ENCODE data around the gene USP2. TPM values are rescaled to one million over a fixed set of nuclear protein-coding genes. Genes with fewer than 3 reads are reported as not detected.

USP2 gene
- total RNA-seq, 3 donors from 2014 or later = 16.9 to 84.3 (median 26.7) TPM

DNA sequence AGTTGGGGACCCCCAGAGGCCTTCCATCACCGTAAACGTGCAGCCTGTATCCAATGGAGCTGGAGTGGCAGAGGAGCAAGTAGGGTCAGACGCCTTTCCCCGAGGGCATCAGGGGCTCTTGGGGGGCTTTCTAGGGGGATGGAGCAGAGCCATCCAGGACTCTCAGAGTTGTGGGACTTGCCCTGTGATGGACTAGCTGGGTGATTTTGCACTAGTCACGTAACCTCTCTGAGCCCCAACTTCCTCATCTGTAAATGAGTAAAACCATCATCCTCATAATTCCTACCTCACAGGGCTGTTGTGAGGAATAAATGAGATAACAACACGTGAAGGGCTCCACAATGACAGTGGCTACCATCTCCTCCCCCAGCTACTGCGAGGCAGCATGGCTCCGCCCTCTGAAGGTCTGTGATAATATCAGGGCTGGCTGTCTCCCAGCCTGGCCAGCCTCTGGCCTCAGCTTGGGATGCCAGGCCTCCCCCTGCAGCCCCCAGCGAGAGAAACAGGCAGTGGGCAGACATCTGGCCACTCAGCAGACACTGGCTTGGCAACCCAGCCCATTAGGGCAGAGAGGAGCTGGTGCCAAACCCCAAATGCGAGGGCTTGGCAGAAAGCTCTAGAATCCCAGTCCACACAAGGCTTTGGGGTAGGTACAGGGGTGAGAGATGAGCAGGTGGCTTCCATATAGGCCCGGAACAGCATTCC, 6.7 kb downstream of the USP2 start:
- H3K36me3 ChIP-seq (ENCODE audit: low read depth) = no peaks in the 10 kb centered on the region
- H3K4me3 ChIP-seq = no peak overlapping the region
- TF ChIP-seq, protein P1, sequence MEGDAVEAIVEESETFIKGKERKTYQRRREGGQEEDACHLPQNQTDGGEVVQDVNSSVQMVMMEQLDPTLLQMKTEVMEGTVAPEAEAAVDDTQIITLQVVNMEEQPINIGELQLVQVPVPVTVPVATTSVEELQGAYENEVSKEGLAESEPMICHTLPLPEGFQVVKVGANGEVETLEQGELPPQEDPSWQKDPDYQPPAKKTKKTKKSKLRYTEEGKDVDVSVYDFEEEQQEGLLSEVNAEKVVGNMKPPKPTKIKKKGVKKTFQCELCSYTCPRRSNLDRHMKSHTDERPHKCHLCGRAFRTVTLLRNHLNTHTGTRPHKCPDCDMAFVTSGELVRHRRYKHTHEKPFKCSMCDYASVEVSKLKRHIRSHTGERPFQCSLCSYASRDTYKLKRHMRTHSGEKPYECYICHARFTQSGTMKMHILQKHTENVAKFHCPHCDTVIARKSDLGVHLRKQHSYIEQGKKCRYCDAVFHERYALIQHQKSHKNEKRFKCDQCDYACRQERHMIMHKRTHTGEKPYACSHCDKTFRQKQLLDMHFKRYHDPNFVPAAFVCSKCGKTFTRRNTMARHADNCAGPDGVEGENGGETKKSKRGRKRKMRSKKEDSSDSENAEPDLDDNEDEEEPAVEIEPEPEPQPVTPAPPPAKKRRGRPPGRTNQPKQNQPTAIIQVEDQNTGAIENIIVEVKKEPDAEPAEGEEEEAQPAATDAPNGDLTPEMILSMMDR (IDR thresholded peaks at IDR 0.05) = no peak
- no peak for ATAC-seq
- H3K4me1 ChIP-seq (ENCODE audit: low read depth) = peaks cover 22% of the 10 kb centered on the region
- intact Hi-C loops (cut with DNase I, micrococcal nuclease) = no loop called here
- DNase-seq = no peak
- no peaks in the 10 kb centered on the region for H3K9me3 ChIP-seq

DNA sequence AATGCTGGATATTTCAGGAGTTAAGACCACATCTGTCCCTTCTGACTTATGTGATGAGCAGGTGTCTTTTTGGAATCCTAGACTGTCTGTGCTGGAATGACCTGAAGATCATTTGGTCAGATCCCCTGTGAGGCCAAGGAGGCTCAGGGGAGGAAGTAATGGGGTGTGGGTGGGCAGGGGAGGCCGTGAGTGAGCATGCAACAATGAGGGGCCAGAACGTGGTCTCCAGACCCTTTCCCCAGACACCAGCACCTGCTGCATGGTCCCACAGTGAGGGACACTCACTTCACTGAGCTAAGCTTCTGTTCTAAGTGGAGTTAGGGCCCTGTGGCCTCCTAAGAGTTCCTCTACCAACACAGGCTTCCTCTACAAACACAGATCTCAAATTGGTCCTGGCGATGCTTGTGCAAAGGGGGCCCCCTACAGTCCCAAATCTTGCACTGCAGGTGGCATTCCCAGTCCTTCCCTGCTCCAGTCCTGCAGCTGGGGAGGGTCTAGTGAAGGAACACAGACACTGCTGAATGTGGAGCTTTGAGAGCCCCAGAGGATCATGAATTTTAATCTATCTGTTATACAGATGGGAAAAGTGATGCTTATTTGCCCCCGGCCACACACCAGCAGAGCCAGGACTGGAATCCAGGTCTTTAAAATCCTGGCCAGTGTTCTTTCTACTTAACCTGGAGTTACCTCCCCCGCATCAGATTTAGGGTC, 7.4 kb downstream of the USP2 start:
- intact Hi-C loops (cut with DNase I, micrococcal nuclease) = no loop called here
- Histone ChIP-seq H3K9me3 (no peaks in the 10 kb centered on the region), H3K4me3 (no peak overlapping the region), H3K4me1 (ENCODE audit: low read depth) (peaks cover 29% of the 10 kb centered on the region), H3K36me3 (ENCODE audit: low read depth) (no peaks in the 10 kb centered on the region)
- DNase-seq (peak in 2 of 3 donors; percentile 88 to 89), ATAC-seq (peak; percentile 65)
- TF ChIP-seq, protein P1 (IDR thresholded peaks at IDR 0.05) = peak; percentile 90

DNA sequence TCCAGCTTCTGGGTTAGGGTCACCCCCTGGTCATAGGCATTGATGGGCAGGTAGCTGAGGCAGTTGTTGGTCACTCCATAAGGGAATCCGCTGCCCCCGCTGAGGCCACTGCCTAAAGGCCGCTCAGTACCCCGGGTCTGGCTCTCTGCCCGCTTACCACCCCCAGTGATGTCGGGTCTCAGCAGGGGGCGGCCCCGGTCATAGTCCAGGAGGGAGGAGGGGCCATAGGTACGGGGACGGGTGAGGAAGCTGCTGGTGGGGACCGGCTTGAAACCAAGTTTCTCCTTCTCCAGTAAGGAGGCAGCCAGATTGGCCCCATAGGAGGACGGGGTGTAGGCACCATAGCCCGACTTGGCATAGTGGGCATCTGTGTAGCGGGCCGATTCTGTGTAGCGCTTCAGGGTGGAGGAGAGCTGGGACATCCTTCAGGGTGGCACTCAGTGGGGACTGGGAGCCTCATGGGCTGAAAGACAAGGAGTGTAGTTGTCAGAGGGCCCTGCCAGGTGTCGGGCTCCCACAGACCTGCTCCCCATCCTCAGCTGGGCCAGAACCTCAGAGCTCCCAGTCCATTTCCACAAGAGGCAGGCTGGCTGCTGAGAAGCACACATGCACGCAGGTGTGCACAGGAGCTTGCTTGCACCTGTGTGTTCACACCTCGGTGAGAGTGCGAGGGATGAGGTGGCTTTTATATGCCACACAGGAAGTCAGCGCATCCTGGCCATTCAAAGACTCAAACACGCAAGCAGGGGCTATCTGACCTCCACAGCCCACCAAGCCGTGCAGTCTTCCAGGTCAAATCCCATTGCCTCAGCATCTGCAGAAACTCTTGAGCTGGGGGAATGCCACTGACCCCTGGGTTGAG, 8.2 kb downstream of the USP2 start:
- ATAC-seq (no peak), DNase-seq (no peak)
- TF ChIP-seq, protein P1 (IDR thresholded peaks at IDR 0.05) = no peak
- Histone ChIP-seq H3K9me3 (no peaks in the 10 kb centered on the region), H3K4me1 (ENCODE audit: low read depth) (peaks cover 35% of the 10 kb centered on the region), H3K36me3 (ENCODE audit: low read depth) (no peaks in the 10 kb centered on the region), H3K4me3 (no peak overlapping the region)
- intact Hi-C loops (cut with DNase I, micrococcal nuclease) = no loop called here

DNA sequence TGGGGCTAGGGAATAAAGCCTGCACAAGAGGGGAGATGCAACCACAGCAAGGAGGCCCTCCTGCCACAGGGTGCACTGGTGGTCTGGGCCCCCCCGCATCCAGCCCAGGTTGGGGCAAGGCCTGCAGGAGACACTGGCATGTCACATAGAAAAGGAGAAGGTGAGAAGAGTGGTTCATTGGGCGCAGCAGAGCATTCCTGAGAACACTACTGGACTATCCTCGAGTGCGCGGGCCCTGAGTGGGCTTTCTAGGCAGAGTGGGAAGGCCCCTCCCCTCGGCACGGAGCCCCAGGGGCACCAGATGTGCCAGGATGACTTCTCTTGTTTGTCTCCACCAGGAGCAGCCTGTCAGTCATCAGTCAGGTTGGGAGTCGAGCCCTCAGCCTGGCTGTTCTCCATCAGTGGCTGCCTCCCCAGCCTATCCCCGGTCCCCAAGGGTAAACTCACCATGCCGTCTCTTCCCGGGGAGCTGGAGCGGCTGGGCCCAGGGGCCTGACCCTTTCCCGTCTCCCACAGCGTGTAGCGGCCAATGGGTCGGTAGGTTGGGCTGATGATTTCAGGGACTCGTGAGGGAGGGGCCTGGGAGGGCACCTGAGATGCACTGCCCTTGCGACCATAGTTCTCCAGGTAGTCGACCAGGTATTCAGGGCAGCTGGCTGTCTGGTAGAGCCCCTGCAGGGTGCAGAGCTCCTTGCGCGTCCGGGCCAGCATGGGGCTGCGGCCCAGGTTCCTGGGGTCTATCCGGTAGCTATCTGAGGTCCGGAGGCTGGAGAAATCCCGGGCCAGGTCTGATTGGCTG, 9.0 kb downstream of the USP2 start:
- TF ChIP-seq, protein P1 (IDR thresholded peaks at IDR 0.05) = no peak
- ATAC-seq = no peak
- Histone ChIP-seq H3K4me3 (no peak overlapping the region), H3K4me1 (ENCODE audit: low read depth) (peaks cover 43% of the 10 kb centered on the region), H3K36me3 (ENCODE audit: low read depth) (no peaks in the 10 kb centered on the region), H3K9me3 (no peaks in the 10 kb centered on the region)
- intact Hi-C loops (cut with DNase I, micrococcal nuclease) = no loop called here
- no peak for DNase-seq

DNA sequence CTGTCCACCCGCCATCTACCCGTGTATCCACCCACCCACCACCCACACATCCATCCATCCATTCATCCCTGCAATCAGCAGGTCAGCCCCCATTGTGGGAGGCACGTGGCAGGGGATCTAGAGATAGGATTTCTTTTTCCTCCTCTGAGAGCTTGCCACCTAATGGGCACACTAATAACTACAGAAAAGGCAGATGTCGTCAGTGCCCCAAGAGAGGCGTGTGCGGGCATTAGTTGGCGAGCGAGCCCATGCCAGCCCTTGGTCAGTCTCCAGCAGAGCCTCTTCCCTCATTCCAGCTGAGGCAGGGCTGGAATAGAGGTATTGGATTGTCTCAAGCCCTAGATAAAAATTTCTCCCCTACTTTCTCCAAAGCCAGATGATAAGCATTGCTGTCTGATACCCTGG, 9.7 kb downstream of the USP2 start:
- no peaks in the 10 kb centered on the region for H3K9me3 ChIP-seq
- ATAC-seq = no peak
- intact Hi-C loops (cut with DNase I, micrococcal nuclease) = no loop called here
- no peak overlapping the region for H3K4me3 ChIP-seq
- TF ChIP-seq, protein P1 (IDR thresholded peaks at IDR 0.05) = no peak
- no peaks in the 10 kb centered on the region for H3K36me3 ChIP-seq (ENCODE audit: low read depth)
- peaks cover 46% of the 10 kb centered on the region for H3K4me1 ChIP-seq (ENCODE audit: low read depth)
- DNase-seq = no peak

Data from mucosa of descending colon (tissue), 3 donors.